Vagina (tissue), 2 donors: ENCODE measurements around the gene ENKD1.

ENCODE experiments used
- CTCF ChIP-seq, 3 experiments: fragments of 450-650 bp in 2 of 3; fragments of 200-600 bp in 1 of 3; sonication (generic) in 1 of 3; IDR thresholded peaks; one replicate each; pipeline ENCODE4 v1.5.1; 2017 to 2019; ENCODE audit warnings: antibody characterized with exemption in 3 of 3, mild to moderate bottlenecking in 2 of 3, moderate library complexity in 2 of 3
- POLR2AphosphoS5 ChIP-seq, 2 donors: sonication (generic); formaldehyde crosslinking; IDR thresholded peaks; one replicate each; pipeline ENCODE4 v1.9.0; 2017; ENCODE audit warnings: antibody characterized with exemption in 2 of 2, mild to moderate bottlenecking in 2 of 2, low read depth in 1 of 2; ENCODE audit not compliant: insufficient read depth in 1 of 2

GRCh38 chr16:67653128-67653788 lies 13.3 kb downstream of the ENKD1 start:
- no peak for TF ChIP-seq CTCF (IDR thresholded peaks at IDR 0.05)
- TF ChIP-seq POLR2AphosphoS5 (IDR thresholded peaks at IDR 0.05; ENCODE audit: insufficient read depth in 1 of 2, low read depth in 1 of 2) = no peak
